ENCODE measurements around the gene NDUFS6. TPM values are rescaled to one million over a fixed set of nuclear protein-coding genes. Genes with fewer than 3 reads are reported as not detected.

The NDUFS6 gene
- total and polyA plus RNA-seq, 2 donors (not counting 1 experiment from before 2014, with no cell fraction given) = 21.8 to 68.5 TPM

DNA sequence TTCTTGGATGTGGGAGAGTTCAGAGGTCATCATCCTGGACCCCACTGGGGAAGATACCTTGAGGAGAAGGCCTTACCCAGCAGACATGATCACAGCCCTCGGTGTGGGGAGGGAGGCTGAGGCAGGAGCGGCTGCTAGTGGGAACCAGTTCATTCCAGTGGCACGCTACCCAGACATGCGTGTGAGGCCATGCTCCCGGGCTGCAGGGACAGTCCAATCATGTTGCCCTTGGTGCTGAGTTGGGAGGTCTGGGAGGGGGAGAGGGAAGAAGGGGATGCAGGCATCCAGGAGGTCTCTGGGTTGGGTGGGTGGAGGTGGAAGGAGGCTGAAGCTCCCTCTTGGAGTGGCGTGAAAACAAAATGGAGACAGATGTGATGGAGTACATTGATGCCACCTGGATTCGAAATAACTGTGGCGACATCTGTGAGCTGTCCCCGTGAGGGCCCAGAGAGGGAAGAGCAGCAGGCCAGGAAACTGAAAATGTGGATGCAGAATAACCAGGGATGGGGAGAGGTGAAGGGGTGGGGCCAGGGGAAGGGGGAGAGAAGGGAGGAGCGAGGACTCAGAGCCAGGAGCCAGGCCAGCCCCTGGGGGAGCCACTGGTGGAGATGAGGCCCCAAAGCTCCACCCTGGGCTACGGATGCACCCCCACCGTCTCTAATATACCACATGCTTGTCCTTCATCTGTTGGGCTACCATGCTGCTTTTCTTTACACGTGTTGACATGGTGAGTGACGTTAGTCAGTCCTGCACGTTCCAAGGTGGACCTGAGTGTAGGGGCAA, 16.2 kb downstream of the NDUFS6 start:
- H3K36me3 ChIP-seq (ENCODE audit: control insufficient read depth, insufficient read depth, low read length) = peaks cover 20% of the 10 kb centered on the region
- H3K79me2 ChIP-seq (ENCODE audit: control insufficient read depth, insufficient read depth, low read length) = peaks cover 3% of the 10 kb centered on the region
- no peak for TF ChIP-seq EZH2 (IDR thresholded peaks at IDR 0.05; ENCODE audit: low read length, missing control alignments)
- TF ChIP-seq, protein P1, sequence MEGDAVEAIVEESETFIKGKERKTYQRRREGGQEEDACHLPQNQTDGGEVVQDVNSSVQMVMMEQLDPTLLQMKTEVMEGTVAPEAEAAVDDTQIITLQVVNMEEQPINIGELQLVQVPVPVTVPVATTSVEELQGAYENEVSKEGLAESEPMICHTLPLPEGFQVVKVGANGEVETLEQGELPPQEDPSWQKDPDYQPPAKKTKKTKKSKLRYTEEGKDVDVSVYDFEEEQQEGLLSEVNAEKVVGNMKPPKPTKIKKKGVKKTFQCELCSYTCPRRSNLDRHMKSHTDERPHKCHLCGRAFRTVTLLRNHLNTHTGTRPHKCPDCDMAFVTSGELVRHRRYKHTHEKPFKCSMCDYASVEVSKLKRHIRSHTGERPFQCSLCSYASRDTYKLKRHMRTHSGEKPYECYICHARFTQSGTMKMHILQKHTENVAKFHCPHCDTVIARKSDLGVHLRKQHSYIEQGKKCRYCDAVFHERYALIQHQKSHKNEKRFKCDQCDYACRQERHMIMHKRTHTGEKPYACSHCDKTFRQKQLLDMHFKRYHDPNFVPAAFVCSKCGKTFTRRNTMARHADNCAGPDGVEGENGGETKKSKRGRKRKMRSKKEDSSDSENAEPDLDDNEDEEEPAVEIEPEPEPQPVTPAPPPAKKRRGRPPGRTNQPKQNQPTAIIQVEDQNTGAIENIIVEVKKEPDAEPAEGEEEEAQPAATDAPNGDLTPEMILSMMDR (conservative IDR thresholded peaks at IDR 0.05 in 1 of 2, IDR thresholded peaks at IDR 0.05 in 1 of 2; ENCODE audit: low read depth in 1 of 2, low read length in 2 of 2) = no peak
- DNase-seq (ENCODE audit: low read depth in 2 of 2) = no peak
- H2AFZ ChIP-seq (ENCODE audit: low read length) = no peak overlapping the region
- no peak overlapping the region for H3K4me3 ChIP-seq (replicated peaks in 1 of 4; ENCODE audit: control extremely low read depth in 1 of 4, insufficient read depth in 1 of 4, low read depth in 3 of 4, low read length in 4 of 4)
- H3K4me1 ChIP-seq (ENCODE audit: control insufficient read depth, extremely low read depth, insufficient read depth, low read length) = no peaks in the 10 kb centered on the region
- no peaks in the 10 kb centered on the region for H3K9me3 ChIP-seq (ENCODE audit: control insufficient read depth, insufficient read depth, low read depth, low read length)
- no peaks in the 10 kb centered on the region for H3K27me3 ChIP-seq (ENCODE audit: control insufficient read depth, insufficient read depth, low read length)
- no peaks in the 10 kb centered on the region for H4K20me1 ChIP-seq (ENCODE audit: control insufficient read depth, extremely low read depth, insufficient read depth, low read length)
- no peak overlapping the region for H3K27ac ChIP-seq (ENCODE audit: insufficient read depth, low read length)
- no peak overlapping the region for H3K9ac ChIP-seq (ENCODE audit: insufficient read depth, low read length)
- H3K4me2 ChIP-seq (ENCODE audit: extremely low read depth, insufficient read depth, low read length) = no peak overlapping the region

- H3K79me2 ChIP-seq (ENCODE audit: control insufficient read depth, insufficient read depth, low read length) = no peaks in the 10 kb centered on the region
- H4K20me1 ChIP-seq (ENCODE audit: control insufficient read depth, extremely low read depth, insufficient read depth, low read length) = no peaks in the 10 kb centered on the region
- H3K4me1 ChIP-seq (ENCODE audit: control insufficient read depth, extremely low read depth, insufficient read depth, low read length) = no peaks in the 10 kb centered on the region
- no peak overlapping the region for H3K27ac ChIP-seq (ENCODE audit: insufficient read depth, low read length)
- no peaks in the 10 kb centered on the region for H3K27me3 ChIP-seq (ENCODE audit: control insufficient read depth, insufficient read depth, low read length)
- H3K4me2 ChIP-seq (ENCODE audit: extremely low read depth, insufficient read depth, low read length) = no peak overlapping the region
- no peak overlapping the region for H3K9ac ChIP-seq (ENCODE audit: insufficient read depth, low read length)
- no peak overlapping the region for H2AFZ ChIP-seq (ENCODE audit: low read length)
- TF ChIP-seq, protein P1 (conservative IDR thresholded peaks at IDR 0.05 in 1 of 2, IDR thresholded peaks at IDR 0.05 in 1 of 2; ENCODE audit: low read depth in 1 of 2, low read length in 2 of 2) = no peak
- no peak for TF ChIP-seq EZH2 (IDR thresholded peaks at IDR 0.05; ENCODE audit: low read length, missing control alignments)
- H3K4me3 ChIP-seq (replicated peaks in 1 of 4; ENCODE audit: control extremely low read depth in 1 of 4, insufficient read depth in 1 of 4, low read depth in 3 of 4, low read length in 4 of 4) = no peak overlapping the region
- no peaks in the 10 kb centered on the region for H3K9me3 ChIP-seq (ENCODE audit: control insufficient read depth, insufficient read depth, low read depth, low read length)
- DNase-seq (ENCODE audit: low read depth in 2 of 2) = no peak
- H3K36me3 ChIP-seq (ENCODE audit: control insufficient read depth, insufficient read depth, low read length) = peaks cover 17% of the 10 kb centered on the region
Measured at GRCh38 chr5:1818784-1819183, 17.6 kb downstream of the NDUFS6 start.

DNA sequence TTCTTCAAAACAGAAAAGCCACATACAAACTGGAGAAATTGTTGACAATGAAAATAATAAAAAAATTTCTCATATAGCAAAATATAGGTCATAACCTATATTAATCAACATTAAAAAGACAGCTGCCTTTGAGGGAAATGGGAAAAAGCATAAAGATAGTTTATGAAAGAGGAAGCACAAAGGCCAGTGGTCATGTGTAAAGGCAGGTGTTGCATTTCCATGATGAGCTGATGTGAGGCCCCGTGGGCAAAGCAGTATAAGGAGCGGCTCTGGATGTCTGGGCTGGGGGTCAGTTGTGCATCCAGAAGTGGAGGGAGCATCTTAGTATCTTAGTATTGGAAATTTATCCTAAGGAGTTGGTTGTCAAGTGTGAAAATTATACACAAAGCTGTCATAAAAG, 18.3 kb downstream of the NDUFS6 start:
- peaks cover 15% of the 10 kb centered on the region for H3K36me3 ChIP-seq (ENCODE audit: control insufficient read depth, insufficient read depth, low read length)
- H3K27ac ChIP-seq (ENCODE audit: insufficient read depth, low read length) = no peak overlapping the region
- H2AFZ ChIP-seq (ENCODE audit: low read length) = no peak overlapping the region
- TF ChIP-seq, protein P1 (conservative IDR thresholded peaks at IDR 0.05 in 1 of 2, IDR thresholded peaks at IDR 0.05 in 1 of 2; ENCODE audit: low read depth in 1 of 2, low read length in 2 of 2) = no peak
- TF ChIP-seq EZH2 (IDR thresholded peaks at IDR 0.05; ENCODE audit: low read length, missing control alignments) = no peak
- no peaks in the 10 kb centered on the region for H3K9me3 ChIP-seq (ENCODE audit: control insufficient read depth, insufficient read depth, low read depth, low read length)
- no peak overlapping the region for H3K9ac ChIP-seq (ENCODE audit: insufficient read depth, low read length)
- no peak overlapping the region for H3K4me3 ChIP-seq (replicated peaks in 1 of 4; ENCODE audit: control extremely low read depth in 1 of 4, insufficient read depth in 1 of 4, low read depth in 3 of 4, low read length in 4 of 4)
- H3K79me2 ChIP-seq (ENCODE audit: control insufficient read depth, insufficient read depth, low read length) = no peaks in the 10 kb centered on the region
- no peak for DNase-seq (ENCODE audit: low read depth in 2 of 2)
- no peaks in the 10 kb centered on the region for H3K4me1 ChIP-seq (ENCODE audit: control insufficient read depth, extremely low read depth, insufficient read depth, low read length)
- H3K4me2 ChIP-seq (ENCODE audit: extremely low read depth, insufficient read depth, low read length) = no peak overlapping the region
- no peaks in the 10 kb centered on the region for H4K20me1 ChIP-seq (ENCODE audit: control insufficient read depth, extremely low read depth, insufficient read depth, low read length)
- H3K27me3 ChIP-seq (ENCODE audit: control insufficient read depth, insufficient read depth, low read length) = no peaks in the 10 kb centered on the region

Measured in fibroblast of lung (primary cell).